Uterus (tissue), 4 donors: ENCODE data around the gene PLPP2. TPM values are rescaled to one million over a fixed set of nuclear protein-coding genes. Genes with fewer than 3 reads are reported as not detected.
A peak's percentile ranks its signal among the peaks of the same experiment; 100 is the strongest.

ENCODE experiments used
- DNase-seq, 2 donors: peaks; one replicate each; pipeline ENCODE4 v3.0.0-alpha.2; 2019 to 2020
- H3K27ac ChIP-seq, 2 donors: fragments of 200-600 bp; sonication (generic); 1 replicate in 1 of 2; 2 replicates in 1 of 2; pipeline ENCODE4 v1.5.1; 2016 to 2018
- H3K27me3 ChIP-seq, 2 donors: fragments of 200-600 bp; sonication (generic); one replicate each; pipeline ENCODE4 v1.5.1; 2018 to 2019; ENCODE audit warnings: control low read depth in 1 of 2
- H3K36me3 ChIP-seq, 2 donors: fragments of 200-600 bp; sonication (generic); one replicate each; pipeline ENCODE4 v1.5.1; 2019; ENCODE audit warnings: control low read depth in 1 of 2
- H3K4me1 ChIP-seq, 2 donors: fragments of 200-600 bp; sonication (generic); one replicate each; pipeline ENCODE4 v1.5.1; 2018 to 2019; ENCODE audit warnings: control low read depth in 1 of 2
- H3K4me3 ChIP-seq, 2 donors: fragments of 200-600 bp; sonication (generic); 1 replicate in 1 of 2; 2 replicates in 1 of 2; pipeline ENCODE4 v1.5.1; 2018 to 2019; ENCODE audit warnings: mild to moderate bottlenecking in 1 of 2
- H3K9me3 ChIP-seq, 2 donors: fragments of 200-600 bp; sonication (generic); one replicate each; pipeline ENCODE4 v1.5.1; 2019; ENCODE audit warnings: control low read depth in 1 of 2
- POLR2A ChIP-seq, 2 donors: fragments of 450-650 bp; IDR thresholded peaks; one replicate each; pipeline ENCODE4 v1.6.1; 2016; ENCODE audit warnings: antibody characterized with exemption in 2 of 2, mild to moderate bottlenecking in 1 of 2, moderate library complexity in 1 of 2
- intact Hi-C: fragments of 100-400 bp; cut with DNase I; formaldehyde crosslinking; loops from one replicate; pipeline ENCODE4 v1.15.1; 2023; ENCODE audit warnings: low total_unique reads
- total RNA-seq, 4 donors: library from RNA; depleted of rRNA in 3 of 4; stranded (reverse); fragments of >200 nt in 3 of 4; gene quantifications; one replicate each; pipeline versions ENCODE4 v1.1.0 to v1.2.4, GENCODE V29; 2014 to 2023
- TF ChIP-seq, protein P1 (sequence below), 4 experiments: fragments of 200-600 bp in 2 of 4; fragments of 450-650 bp in 2 of 4; sonication (generic) in 2 of 4; IDR thresholded peaks; one replicate each; pipeline ENCODE4 v1.5.1; 2016 to 2019; ENCODE audit warnings: antibody characterized with exemption in 4 of 4, mild to moderate bottlenecking in 2 of 4, moderate library complexity in 1 of 4
- donor health status: DM: yes; HTN: yes; CAD: no.

PLPP2 gene
- total RNA-seq, 4 donors from 2014 or later = 4.9 to 55.3 (median 15.3) TPM

DNA sequence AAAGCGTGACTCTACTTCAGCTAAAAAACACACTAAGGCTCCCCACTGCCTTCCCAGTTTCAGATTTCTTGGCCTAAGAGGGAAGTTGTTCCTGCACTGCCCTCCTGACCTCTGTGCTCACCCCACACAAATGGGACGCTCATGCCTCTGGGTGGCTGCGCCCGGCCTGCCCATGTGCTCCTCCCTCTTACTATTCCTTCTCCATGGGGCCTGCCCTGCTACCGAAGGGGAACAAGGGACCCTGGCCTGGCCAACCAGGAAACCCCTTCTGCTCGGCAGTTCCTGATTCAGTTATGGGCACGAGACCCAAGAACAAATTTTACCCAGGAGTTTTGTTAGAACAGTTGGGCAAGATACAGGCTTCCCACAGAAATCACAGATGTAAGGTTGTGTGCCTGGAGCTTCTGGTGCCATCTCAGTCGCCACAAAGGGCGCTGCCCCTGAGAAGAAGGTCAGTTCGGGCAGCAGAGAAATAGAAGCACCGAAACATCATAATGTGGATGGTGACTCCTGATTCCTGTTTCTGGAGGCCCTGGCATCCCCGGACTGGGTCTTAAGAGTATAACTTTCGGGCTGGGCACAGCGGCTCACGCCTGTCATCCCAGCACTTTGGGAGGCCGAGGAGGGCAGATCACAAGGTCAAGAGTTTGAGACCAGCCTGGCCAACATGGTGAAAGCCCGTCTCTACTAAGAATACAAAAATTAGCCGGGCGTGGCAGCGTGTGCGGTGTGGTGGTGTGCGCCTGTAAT is 5.4 kb upstream of the PLPP2 start:
- no peak overlapping the region for H3K4me3 ChIP-seq
- H3K27me3 ChIP-seq = no peaks in the 10 kb centered on the region
- intact Hi-C loops = no loop called here
- H3K36me3 ChIP-seq = no peaks in the 10 kb centered on the region
- no peaks in the 10 kb centered on the region for H3K9me3 ChIP-seq
- no peak for DNase-seq
- peaks cover 0 to 6% of the 10 kb centered on the region in 2 donors for H3K4me1 ChIP-seq
- no peak for TF ChIP-seq POLR2A (IDR thresholded peaks at IDR 0.05)
- TF ChIP-seq, protein P1, sequence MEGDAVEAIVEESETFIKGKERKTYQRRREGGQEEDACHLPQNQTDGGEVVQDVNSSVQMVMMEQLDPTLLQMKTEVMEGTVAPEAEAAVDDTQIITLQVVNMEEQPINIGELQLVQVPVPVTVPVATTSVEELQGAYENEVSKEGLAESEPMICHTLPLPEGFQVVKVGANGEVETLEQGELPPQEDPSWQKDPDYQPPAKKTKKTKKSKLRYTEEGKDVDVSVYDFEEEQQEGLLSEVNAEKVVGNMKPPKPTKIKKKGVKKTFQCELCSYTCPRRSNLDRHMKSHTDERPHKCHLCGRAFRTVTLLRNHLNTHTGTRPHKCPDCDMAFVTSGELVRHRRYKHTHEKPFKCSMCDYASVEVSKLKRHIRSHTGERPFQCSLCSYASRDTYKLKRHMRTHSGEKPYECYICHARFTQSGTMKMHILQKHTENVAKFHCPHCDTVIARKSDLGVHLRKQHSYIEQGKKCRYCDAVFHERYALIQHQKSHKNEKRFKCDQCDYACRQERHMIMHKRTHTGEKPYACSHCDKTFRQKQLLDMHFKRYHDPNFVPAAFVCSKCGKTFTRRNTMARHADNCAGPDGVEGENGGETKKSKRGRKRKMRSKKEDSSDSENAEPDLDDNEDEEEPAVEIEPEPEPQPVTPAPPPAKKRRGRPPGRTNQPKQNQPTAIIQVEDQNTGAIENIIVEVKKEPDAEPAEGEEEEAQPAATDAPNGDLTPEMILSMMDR (IDR thresholded peaks at IDR 0.05) = no peak
- H3K27ac ChIP-seq = peak overlapping the region; percentile 30 to 68

DNA sequence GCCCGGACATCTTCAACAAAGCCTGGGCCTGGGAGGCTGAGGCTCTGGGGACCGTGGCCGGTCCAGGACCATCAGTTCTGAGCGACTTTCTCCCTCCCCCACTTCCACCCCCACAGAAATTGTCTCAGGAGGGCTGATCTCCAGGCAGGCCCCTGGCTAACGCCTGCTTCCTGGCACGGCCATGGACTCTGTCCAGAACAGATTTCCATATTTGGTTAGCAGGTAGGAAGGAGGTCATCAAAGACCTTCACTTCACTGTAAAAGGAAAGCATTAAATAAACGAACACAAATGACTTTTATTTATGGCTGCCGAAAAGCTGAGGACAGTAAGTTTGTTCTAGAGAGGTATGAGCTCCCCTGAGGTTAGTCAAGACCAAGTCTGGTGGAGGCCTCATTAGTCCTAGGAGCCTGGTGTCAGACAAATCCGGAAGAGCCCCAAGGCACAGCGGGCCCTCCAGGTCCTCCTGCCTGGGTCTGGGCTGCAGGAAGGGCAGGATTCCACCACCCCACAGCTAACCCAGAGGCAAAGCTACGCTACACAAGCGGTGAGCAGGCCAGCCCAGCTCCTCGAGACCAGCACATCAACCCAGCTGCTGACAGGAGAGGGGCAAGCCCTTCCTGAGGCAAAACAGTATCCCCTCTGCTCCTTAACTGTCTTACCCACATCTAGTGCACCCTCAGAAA is 4.6 kb upstream of the PLPP2 start:
- TF ChIP-seq, protein P1 (IDR thresholded peaks at IDR 0.05) = no peak
- no peak for TF ChIP-seq POLR2A (IDR thresholded peaks at IDR 0.05)
- Histone ChIP-seq H3K4me3 (no peak overlapping the region), H3K27ac (peak overlapping the region; percentile 47 to 68), H3K27me3 (no peaks in the 10 kb centered on the region), H3K36me3 (no peaks in the 10 kb centered on the region), H3K4me1 (peaks cover 0 to 10% of the 10 kb centered on the region in 2 donors), H3K9me3 (no peaks in the 10 kb centered on the region)
- intact Hi-C loops = no loop called here
- DNase-seq = peak in 1 of 2 donors; percentile 72

DNA sequence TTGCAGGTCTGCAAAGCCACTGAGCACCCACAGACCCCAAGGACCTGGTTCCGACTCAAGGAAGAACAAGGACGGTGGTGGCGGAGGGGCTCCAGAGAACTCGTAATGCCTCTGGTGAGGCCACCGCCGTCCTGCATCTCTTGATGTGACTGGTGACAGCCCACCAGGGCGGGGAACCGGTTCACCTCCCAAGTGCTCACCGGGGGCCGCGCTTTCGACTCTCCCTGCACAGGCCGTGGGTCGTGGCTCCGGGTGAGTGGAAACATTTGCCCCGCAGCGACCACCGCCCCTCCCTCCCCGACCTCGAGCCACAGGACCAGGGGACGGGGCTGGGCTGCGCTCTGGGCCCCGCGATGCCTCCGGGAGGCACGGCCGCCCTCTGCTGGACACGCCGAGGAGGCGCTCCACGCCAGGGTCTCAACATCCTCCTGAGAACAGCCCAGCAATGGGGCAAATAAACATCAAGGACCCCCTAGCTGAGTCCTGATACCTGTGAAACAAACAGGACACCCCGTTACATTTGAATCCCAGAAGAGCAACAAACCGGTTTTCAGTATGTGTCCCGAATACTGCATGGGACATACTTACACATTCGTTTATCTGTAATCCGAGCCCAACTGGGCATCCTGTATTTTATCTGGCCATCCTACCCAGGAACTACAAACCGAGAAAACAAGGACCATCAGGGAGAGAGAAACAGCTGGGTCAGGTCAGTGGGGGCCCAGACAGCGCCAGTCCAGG is 3.9 kb upstream of the PLPP2 start:
- TF ChIP-seq, protein P1 (IDR thresholded peaks at IDR 0.05) = peak; percentile 45 to 73 (median 56)
- no peak for TF ChIP-seq POLR2A (IDR thresholded peaks at IDR 0.05)
- Histone ChIP-seq H3K36me3 (no peaks in the 10 kb centered on the region), H3K27ac (peak overlapping the region; percentile 47 to 68), H3K4me3 (no peak overlapping the region), H3K27me3 (no peaks in the 10 kb centered on the region), H3K9me3 (no peaks in the 10 kb centered on the region), H3K4me1 (peaks cover 0 to 17% of the 10 kb centered on the region in 2 donors)
- intact Hi-C loops = no loop called here
- DNase-seq = peak in 1 of 2 donors; percentile 46

DNA sequence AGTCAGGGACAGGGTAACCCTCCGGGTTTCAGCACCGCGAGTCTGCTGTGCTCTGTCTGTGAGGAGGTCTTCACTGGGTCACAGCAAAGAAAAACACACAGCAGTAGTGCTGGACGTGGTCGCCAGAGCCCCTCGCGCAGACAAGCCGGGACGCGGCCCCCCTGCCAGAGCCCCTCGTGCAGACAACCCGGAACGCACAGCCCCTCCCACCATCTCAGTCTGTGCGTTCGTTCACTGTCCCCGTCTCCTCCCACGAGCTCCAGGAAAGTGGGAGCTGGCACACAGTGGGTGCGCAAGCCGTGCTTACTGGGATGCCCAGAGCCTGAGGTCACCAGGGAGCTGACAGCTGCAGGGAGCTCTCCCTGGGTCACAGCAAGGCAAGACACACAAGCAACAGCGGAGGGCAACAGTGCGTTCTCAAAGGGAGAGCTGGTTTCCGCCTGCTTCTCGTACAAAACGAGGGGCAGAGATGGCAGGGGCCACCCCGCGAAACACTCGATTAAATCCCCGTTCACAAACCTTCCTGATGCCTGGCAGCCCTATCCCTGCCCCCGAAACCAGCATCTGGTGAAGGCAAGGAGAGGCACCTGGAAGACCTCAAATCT is 3.2 kb upstream of the PLPP2 start:
- peak in 1 of 2 donors; percentile 58 for DNase-seq
- Histone ChIP-seq H3K4me3 (no peak overlapping the region), H3K9me3 (no peaks in the 10 kb centered on the region), H3K36me3 (no peaks in the 10 kb centered on the region), H3K4me1 (peaks cover 0 to 17% of the 10 kb centered on the region in 2 donors), H3K27ac (peak overlapping the region; percentile 47 to 68), H3K27me3 (no peaks in the 10 kb centered on the region)
- intact Hi-C loops = no loop called here
- TF ChIP-seq POLR2A (IDR thresholded peaks at IDR 0.05) = no peak
- TF ChIP-seq, protein P1 (IDR thresholded peaks at IDR 0.05) = no peak
